ENCODE measurements around the gene ACER1.
"Not testable (repeated sequence)": the region's sequence is repeated elsewhere in the genome, so short reads cannot be mapped to it uniquely, and the experiment has no call there.

ACER1 gene

GRCh38 chr19:6286676-6287075 lies 46.7 kb downstream of the ACER1 start:
- no peak for DNase-seq

DNA sequence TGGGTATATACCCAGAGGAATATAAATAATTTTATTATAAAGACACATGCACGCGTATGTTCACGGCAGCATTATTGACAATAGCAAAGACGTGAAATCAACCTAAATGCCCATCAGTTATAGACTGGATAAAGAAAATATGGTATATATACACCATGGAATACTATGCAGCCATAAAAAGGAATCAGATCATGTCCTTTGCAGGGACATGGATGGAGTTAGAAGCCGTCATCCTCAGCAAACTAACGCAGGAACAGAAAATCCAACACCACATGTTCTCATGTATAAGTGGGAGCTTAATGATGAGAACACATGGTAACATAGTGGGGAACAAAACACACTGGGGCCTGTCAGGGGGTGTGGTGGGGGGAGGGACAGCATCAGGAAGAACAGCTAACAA lies 51.0 kb downstream of the ACER1 start:
- DNase-seq = not testable (repeated sequence)

GRCh38 chr19:6279931-6280591 lies 53.4 kb downstream of the ACER1 start, which contains the start of gene MLLT1:
MLLT1 (minus strand) TSS chr19:6279975; CDS start chr19:6279784, 191 bp downstream.
- DNase-seq = peak; percentile 96

DNA sequence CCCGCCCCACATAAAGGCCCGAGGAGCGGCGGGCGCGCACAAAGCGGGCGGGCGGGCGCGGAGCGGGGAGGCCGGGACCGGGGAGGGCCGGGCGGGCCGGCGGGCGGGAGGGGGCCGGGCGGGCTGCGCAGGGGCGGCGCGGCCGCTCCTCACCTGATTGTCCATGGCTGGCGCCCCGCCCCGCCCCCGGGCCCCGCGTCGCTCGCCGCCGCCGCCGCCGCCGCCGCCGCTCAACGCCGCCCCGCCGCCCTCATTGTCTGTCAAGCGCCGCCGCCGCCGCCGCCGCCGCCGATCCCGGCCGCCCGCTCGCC lies 53.8 kb downstream of the ACER1 start:
- DNase-seq = no peak

DNA sequence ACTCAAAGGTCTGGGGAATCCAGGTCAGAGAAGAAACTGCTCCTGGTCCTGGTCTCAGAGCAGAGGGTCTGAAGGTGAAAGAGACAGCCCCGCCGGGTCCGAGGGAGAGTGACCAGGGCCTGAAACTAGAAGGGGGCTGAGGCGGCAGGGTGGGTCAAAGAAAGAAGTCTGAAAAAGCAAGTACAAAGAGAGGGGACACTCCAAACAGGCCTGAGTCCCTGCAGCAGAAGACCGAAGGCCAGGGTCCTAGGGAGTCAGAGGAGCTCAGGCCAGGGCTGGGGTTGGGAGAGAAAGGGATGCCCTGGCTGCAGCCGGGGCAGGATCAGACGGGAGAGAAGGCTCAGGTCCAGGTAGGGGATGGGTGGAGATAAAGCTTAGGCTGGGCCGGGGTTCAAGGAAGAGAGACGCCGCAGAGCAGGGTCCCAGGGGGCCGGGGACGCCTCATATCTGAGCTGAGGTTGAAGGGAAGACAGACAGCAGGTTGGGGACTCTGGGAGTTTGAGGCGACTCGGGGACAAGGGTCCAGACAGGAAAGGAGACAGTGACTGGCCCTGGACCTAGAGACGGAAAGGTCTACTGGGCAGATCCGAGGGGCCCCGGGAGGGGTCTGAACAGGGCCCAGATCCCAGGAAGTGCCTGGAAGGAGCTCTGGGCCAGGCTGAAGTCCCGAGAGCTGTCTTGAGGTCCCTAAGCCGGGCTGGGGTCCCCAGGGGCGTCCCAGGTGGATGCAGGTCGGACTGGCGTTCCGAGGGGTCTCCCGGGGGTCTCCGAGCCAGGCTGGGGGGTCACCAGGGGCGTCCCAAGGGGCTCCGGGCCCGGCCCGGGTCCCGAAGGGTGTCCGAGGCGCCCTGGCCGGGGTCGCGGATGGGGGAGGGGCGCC lies 54.4 kb downstream of the ACER1 start:
- DNase-seq = no peak

DNA sequence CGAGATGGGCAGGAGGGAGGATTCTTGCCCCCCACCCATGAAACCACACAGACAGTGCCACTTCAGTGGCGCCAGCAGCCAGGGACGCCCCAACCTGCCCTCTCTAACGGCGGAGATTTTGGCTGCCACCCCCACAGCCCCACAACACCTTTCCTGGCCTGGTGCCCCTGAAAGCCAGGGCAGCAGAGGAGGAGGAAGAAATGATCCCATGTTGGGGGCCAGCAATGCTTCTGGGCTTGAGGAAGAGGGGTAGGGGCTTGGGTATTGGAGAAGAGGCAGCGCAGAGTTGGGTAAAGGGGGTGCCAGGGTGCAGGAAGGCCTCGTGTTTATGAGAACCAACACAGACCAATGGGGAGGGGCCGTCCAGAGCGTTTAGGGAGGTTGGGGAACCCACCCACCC lies 55.4 kb downstream of the ACER1 start:
- DNase-seq = no peak

DNA sequence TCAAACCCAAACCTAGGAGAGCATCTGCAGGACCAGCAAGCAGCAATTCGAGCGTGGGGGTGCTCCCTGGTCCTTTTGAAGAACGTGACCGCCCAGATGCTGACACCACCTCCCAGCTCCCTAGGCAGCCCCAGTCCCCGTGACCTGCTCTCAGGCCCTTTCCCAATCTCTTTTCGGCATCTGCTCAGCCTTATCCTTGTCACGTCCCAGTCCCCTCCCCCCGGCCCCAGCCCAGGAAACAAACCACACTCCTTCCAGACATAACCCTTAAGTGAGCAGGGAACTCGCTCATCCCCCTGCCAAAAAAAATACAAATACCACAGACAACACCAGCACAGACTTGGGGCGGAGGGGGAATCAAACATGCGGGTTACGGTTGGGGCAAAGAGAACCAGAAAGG lies 57.0 kb downstream of the ACER1 start:
- no peak for DNase-seq

DNA sequence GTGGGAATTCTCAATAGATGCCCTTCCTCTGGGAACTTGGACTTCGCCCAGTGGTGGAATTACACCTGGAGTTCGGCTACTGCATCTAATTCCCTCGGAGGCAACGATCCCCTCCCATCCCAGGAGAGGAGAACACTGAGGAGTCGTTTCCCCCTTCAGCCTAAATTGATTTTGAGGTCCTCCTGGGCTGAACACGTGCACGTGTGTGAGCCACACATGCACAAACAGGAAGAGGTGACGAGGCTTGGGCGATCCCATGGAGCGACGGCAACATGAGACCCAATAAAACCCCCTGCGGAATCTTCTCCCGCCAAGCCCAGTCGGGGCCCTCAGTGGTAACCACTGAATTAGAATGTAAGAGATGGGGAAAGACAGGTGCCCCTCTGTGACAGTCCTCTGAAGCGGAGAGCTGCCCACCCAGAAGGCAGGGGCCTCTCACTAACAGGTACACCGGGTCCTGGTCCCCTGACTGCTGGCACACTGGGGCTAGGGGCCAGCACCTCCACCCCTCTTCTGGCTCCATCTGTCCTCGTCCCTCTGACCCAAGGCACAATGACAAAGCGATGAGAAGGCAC lies 58.2 kb downstream of the ACER1 start:
- DNase-seq = no peak

GRCh38 chr19:6274756-6275155 lies 58.7 kb downstream of the ACER1 start:
- DNase-seq = no peak

DNA sequence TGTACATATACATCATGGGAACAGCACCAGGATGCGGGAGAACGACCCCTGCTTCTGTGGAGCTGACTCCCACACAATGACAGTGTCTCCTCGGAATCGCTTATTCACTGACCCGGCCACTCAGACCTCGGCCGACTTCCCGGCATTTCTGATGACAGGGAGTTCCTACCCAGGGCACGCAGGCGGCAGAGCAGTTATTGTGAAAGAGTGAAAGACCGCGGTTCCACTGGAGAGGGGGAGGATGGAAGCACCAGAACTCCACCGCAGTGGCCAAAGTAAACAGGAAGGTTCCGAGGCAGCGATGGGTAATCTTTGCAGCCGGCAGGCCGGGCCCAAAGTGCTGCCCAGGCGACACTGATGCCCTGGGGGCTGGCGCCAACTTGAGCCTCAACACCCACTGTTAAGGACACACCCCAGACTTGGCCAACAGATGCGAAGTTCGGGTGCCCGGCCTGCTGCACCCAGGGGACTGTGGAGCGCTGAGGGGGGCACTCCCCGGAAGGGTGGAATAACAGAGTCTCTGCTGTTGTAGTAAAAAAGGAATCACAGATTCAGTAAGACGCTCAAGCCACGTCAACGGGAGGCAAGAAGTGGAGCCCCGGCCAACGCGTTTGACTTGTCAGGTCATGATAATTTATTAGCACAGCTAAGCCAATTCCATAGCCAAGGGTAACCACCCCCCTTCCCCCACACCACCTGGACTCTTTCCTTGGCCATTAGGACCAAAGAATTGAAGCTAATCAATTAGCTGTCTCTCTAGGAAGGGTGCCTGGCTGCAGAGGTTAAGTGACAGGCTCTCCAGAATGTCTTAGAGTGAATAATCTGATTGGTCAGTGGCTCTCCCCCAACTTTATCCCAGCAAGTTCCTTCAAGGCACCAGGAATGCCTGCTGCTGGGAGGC lies 59.5 kb downstream of the ACER1 start:
- DNase-seq = no peak

DNA sequence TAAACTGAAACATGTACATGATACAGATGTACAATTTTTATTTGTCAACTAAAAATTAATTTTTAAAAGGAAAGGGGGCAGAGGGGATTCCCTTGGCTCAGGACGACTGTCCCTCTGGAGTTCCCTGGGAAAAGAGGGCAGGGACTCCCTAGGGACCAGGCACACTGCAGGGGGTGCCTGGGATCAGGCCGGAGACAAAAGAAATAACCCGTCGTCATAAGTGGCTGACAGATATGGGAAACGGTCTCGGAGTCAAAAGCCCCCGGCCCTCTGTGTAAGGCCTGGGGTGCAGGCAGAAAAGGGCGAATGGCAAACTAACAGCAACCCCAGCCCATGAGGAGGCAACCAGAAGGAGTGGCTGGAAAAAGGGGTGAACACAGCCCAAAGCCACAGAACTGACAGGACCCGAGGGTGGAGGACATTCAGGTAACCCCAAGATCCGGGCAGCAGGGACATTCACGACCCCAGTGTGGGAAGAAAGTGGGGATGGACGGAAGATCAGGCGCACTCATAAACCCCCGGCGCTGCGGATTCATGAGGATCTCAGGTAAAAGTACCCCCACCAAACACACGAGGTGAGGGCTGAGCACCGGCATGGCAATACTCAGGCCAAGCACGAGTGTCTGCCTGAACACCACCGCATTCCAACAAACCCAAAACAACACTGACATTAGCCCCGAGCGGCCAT lies 60.4 kb downstream of the ACER1 start:
- no peak for DNase-seq

- no peak for DNase-seq
Observed at GRCh38 chr19:6272411-6272791, 61.0 kb downstream of the ACER1 start.

- no peak for DNase-seq
Observed at GRCh38 chr19:6271721-6272410, 61.5 kb downstream of the ACER1 start.

GRCh38 chr19:6271251-6271650 lies 62.2 kb downstream of the ACER1 start:
- no peak for DNase-seq

DNA sequence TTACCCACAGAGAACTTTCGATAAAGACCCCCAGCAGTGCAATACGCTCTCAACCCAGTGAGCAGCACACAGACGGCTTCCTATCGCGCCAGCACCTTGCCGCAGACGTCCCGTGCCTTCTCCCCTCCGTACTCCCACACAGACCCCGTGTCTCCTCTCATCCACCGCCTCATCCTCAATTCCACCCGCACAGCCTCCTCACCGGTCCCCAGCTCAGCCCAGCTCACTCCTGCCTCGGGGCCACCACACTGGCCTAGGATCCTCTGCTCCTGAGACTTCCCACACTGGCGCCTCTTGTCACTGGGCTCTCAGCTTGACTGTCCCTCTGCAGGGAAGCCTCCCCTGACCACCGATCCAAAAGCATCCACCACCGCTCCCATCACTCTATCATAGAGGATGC lies 62.6 kb downstream of the ACER1 start:
- DNase-seq = no peak

DNA sequence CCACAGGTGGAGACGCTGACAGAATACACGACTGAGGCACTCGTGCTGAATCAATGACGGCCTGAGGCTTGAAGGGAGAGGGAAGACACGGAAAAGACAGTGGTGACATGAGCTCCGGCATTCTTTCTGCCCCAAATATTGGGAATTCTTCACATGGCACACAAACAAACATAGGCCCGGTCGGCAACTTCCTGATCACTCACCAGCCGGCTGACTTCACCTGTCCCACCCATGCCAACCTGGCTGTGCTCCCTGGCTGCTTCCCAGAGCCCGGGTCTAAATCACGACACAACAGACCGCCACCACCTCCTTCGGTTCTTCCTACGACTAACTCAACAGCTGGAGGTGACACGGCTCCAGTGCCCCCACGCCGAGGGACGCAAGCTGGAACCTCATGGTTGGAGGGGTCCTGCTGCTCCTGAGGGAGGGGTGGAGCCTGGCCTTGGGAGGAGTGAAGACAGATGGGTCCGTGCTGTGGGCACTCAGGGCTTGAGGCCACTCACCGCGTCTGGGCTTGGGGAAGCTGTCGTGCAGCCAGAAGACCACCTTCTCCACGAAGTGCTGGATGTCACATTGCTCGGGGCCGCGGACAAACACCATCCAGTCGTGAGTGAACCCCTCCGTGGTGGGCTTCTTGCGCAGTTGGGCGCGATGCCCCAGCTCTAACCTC lies 63.2 kb downstream of the ACER1 start:
- DNase-seq = no peak

- DNase-seq = no peak
Observed at GRCh38 chr19:6269101-6269886, 64.1 kb downstream of the ACER1 start.

DNA sequence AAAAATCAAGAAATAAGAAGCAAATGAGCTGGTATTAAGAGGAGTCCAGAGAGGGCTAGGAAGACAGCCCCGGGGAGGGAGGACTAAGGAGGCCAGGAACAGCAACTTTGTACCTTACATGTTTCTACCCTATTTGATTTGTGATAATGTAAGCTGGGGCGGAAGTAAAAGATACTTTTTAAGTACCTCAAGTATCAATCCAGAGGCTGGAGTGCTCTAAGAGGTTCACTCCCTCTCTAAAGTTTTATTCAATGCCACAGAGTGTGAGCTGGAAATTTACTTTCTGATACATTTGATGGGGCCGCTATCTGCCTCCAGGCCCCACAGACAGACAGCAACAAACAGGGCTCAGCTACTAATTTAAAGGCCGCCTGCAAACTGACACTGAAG lies 65.0 kb downstream of the ACER1 start:
- no peak for DNase-seq

DNA sequence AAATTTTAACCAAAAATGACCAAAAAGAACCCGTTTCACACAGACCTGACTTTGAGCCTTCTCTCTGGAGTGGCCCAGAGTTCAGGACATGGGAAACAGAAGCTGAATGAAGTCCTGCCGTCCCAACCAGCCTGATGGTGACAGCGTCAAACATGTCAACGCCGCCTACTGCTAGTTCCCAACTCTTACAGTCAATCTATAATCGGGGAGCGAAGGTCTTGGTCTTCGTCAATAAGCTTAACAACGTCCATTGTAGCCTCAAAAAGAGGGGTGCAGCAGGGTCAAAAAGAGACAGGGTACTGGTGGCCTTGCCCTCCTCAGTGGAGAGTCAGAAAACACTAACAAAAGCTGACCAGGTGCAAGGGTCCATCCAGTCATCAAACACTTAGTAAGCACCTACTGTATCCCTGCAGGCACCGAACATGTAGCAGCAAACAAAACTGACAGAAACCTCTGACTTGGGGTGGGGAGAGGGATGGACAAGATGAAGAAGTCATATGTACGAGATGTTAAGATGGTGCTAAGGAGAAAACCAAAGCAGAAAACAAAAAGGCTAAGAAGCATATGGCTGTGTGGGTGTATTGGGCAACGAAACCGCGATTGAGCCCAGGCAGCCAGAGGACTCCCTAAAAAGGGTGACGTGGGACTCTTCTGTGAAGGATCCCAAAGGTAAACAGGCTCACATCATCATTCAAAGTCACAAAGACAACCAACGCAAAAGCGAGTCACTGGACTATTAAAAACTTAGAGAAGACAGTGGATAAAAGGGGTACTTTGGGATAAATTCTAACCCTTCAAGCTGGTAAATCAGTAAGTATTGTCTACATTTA lies 65.6 kb downstream of the ACER1 start:
- DNase-seq = no peak

- DNase-seq = no peak
Observed at GRCh38 chr19:6264803-6265202, 68.6 kb downstream of the ACER1 start.

All from activated CD8-positive, alpha-beta memory T cell treated with anti-CD3 and anti-CD28 coated beads, Interleukin-2, amount 50 U/mL, for 4 hours (primary cell).